ENCODE measurements around the gene SNX3.
"Not testable (repeated sequence)": the region's sequence is repeated elsewhere in the genome, so short reads cannot be mapped to it uniquely, and the experiment has no call there.

The SNX3 gene

GRCh38 chr6:108245095-108245494 is 15.7 kb downstream of the SNX3 start:
- not testable (repeated sequence) for H3K27ac ChIP-seq (ENCODE audit: low read depth, low read length); H3K4me3 ChIP-seq (ENCODE audit: low read depth in 1 of 2, low read length in 2 of 2); H3K36me3 ChIP-seq (ENCODE audit: control insufficient read depth in 1 of 2, insufficient read depth in 2 of 2, low read length in 2 of 2); H3K9ac ChIP-seq (ENCODE audit: low read depth in 1 of 2, low read length in 2 of 2); H3K9me3 ChIP-seq (ENCODE audit: control insufficient read depth in 1 of 2, low read length in 2 of 2); H3K4me1 ChIP-seq (ENCODE audit: control insufficient read depth in 1 of 2, insufficient read depth in 2 of 2, low read length in 2 of 2); H3K27me3 ChIP-seq (ENCODE audit: control insufficient read depth in 1 of 2, insufficient read depth in 2 of 2, low read length in 2 of 2)

- Histone ChIP-seq H3K9ac (ENCODE audit: low read depth in 1 of 2, low read length in 2 of 2) (no peak overlapping the region), H3K27me3 (ENCODE audit: control insufficient read depth in 1 of 2, insufficient read depth in 2 of 2, low read length in 2 of 2) (no peaks in the 10 kb centered on the region), H3K4me3 (ENCODE audit: low read depth in 1 of 2, low read length in 2 of 2) (no peak overlapping the region), H3K27ac (ENCODE audit: low read depth, low read length) (no peak overlapping the region), H3K4me1 (ENCODE audit: control insufficient read depth in 1 of 2, insufficient read depth in 2 of 2, low read length in 2 of 2) (no peaks in the 10 kb centered on the region), H3K9me3 (ENCODE audit: control insufficient read depth in 1 of 2, low read length in 2 of 2) (peaks cover 5% of the 10 kb centered on the region in 2 donors), H3K36me3 (ENCODE audit: control insufficient read depth in 1 of 2, insufficient read depth in 2 of 2, low read length in 2 of 2) (peaks cover 4 to 8% of the 10 kb centered on the region in 2 donors)
Observed at GRCh38 chr6:108243836-108244235, 17.0 kb downstream of the SNX3 start.

- H3K4me3 ChIP-seq (ENCODE audit: low read depth in 1 of 2, low read length in 2 of 2) = no peak overlapping the region
- peaks cover 4 to 8% of the 10 kb centered on the region in 2 donors for H3K36me3 ChIP-seq (ENCODE audit: control insufficient read depth in 1 of 2, insufficient read depth in 2 of 2, low read length in 2 of 2)
- no peak overlapping the region for H3K9ac ChIP-seq (ENCODE audit: low read depth in 1 of 2, low read length in 2 of 2)
- H3K9me3 ChIP-seq (ENCODE audit: control insufficient read depth in 1 of 2, low read length in 2 of 2) = peaks cover 5% of the 10 kb centered on the region in 2 donors
- H3K4me1 ChIP-seq (ENCODE audit: control insufficient read depth in 1 of 2, insufficient read depth in 2 of 2, low read length in 2 of 2) = no peaks in the 10 kb centered on the region
- no peaks in the 10 kb centered on the region for H3K27me3 ChIP-seq (ENCODE audit: control insufficient read depth in 1 of 2, insufficient read depth in 2 of 2, low read length in 2 of 2)
- no peak overlapping the region for H3K27ac ChIP-seq (ENCODE audit: low read depth, low read length)
Observed at GRCh38 chr6:108242721-108243120, 18.1 kb downstream of the SNX3 start.

- H3K4me3 ChIP-seq (ENCODE audit: low read depth in 1 of 2, low read length in 2 of 2) = no peak overlapping the region
- H3K27me3 ChIP-seq (ENCODE audit: control insufficient read depth in 1 of 2, insufficient read depth in 2 of 2, low read length in 2 of 2) = no peaks in the 10 kb centered on the region
- H3K36me3 ChIP-seq (ENCODE audit: control insufficient read depth in 1 of 2, insufficient read depth in 2 of 2, low read length in 2 of 2) = peaks cover 4 to 8% of the 10 kb centered on the region in 2 donors
- H3K9ac ChIP-seq (ENCODE audit: low read depth in 1 of 2, low read length in 2 of 2) = no peak overlapping the region
- no peaks in the 10 kb centered on the region for H3K4me1 ChIP-seq (ENCODE audit: control insufficient read depth in 1 of 2, insufficient read depth in 2 of 2, low read length in 2 of 2)
- no peak overlapping the region for H3K27ac ChIP-seq (ENCODE audit: low read depth, low read length)
- peaks cover 5% of the 10 kb centered on the region in 2 donors for H3K9me3 ChIP-seq (ENCODE audit: control insufficient read depth in 1 of 2, low read length in 2 of 2)
Observed at GRCh38 chr6:108242259-108242658, 18.6 kb downstream of the SNX3 start.

GRCh38 chr6:108238322-108238721 is 22.5 kb downstream of the SNX3 start:
- Histone ChIP-seq H3K9me3 (ENCODE audit: control insufficient read depth in 1 of 2, low read length in 2 of 2) (peaks cover 5% of the 10 kb centered on the region in 2 donors), H3K27ac (ENCODE audit: low read depth, low read length) (no peak overlapping the region), H3K4me3 (ENCODE audit: low read depth in 1 of 2, low read length in 2 of 2) (no peak overlapping the region)

GRCh38 chr6:108236791-108237190 is 24.0 kb downstream of the SNX3 start:
- peaks cover 0 to under 1% of the 10 kb centered on the region in 2 donors for H3K4me1 ChIP-seq (ENCODE audit: control insufficient read depth in 1 of 2, insufficient read depth in 2 of 2, low read length in 2 of 2)
- no peaks in the 10 kb centered on the region for H3K9me3 ChIP-seq (ENCODE audit: control insufficient read depth in 1 of 2, low read length in 2 of 2)
- peaks cover 0 to 3% of the 10 kb centered on the region in 2 donors for H3K36me3 ChIP-seq (ENCODE audit: control insufficient read depth in 1 of 2, insufficient read depth in 2 of 2, low read length in 2 of 2)
- H3K27me3 ChIP-seq (ENCODE audit: control insufficient read depth in 1 of 2, insufficient read depth in 2 of 2, low read length in 2 of 2) = no peaks in the 10 kb centered on the region
- no peak overlapping the region for H3K9ac ChIP-seq (ENCODE audit: low read depth in 1 of 2, low read length in 2 of 2)
- no peak overlapping the region for H3K27ac ChIP-seq (ENCODE audit: low read depth, low read length)
- H3K4me3 ChIP-seq (ENCODE audit: low read depth in 1 of 2, low read length in 2 of 2) = no peak overlapping the region

More at GRCh38 chr6:108238322-108238721, 22.5 kb downstream of the SNX3 start:
- Histone ChIP-seq H3K36me3 (ENCODE audit: control insufficient read depth in 1 of 2, insufficient read depth in 2 of 2, low read length in 2 of 2) (peaks cover 6 to 7% of the 10 kb centered on the region in 2 donors), H3K4me1 (ENCODE audit: control insufficient read depth in 1 of 2, insufficient read depth in 2 of 2, low read length in 2 of 2) (no peaks in the 10 kb centered on the region), H3K9ac (ENCODE audit: low read depth in 1 of 2, low read length in 2 of 2) (no peak overlapping the region), H3K27me3 (ENCODE audit: control insufficient read depth in 1 of 2, insufficient read depth in 2 of 2, low read length in 2 of 2) (no peaks in the 10 kb centered on the region)

- H3K9me3 ChIP-seq (ENCODE audit: control insufficient read depth in 1 of 2, low read length in 2 of 2) = no peaks in the 10 kb centered on the region
- no peaks in the 10 kb centered on the region for H3K27me3 ChIP-seq (ENCODE audit: control insufficient read depth in 1 of 2, insufficient read depth in 2 of 2, low read length in 2 of 2)
- H3K9ac ChIP-seq (ENCODE audit: low read depth in 1 of 2, low read length in 2 of 2) = no peak overlapping the region
- H3K4me1 ChIP-seq (ENCODE audit: control insufficient read depth in 1 of 2, insufficient read depth in 2 of 2, low read length in 2 of 2) = peaks cover 0 to 6% of the 10 kb centered on the region in 2 donors
- H3K36me3 ChIP-seq (ENCODE audit: control insufficient read depth in 1 of 2, insufficient read depth in 2 of 2, low read length in 2 of 2) = peaks cover 0 to 3% of the 10 kb centered on the region in 2 donors
- H3K27ac ChIP-seq (ENCODE audit: low read depth, low read length) = no peak overlapping the region
- H3K4me3 ChIP-seq (ENCODE audit: low read depth in 1 of 2, low read length in 2 of 2) = no peak overlapping the region
Observed at GRCh38 chr6:108235127-108235526, 25.7 kb downstream of the SNX3 start.

GRCh38 chr6:108228416-108228815 is 32.4 kb downstream of the SNX3 start:
- Histone ChIP-seq H3K27me3 (ENCODE audit: control insufficient read depth in 1 of 2, insufficient read depth in 2 of 2, low read length in 2 of 2) (no peaks in the 10 kb centered on the region), H3K9ac (ENCODE audit: low read depth in 1 of 2, low read length in 2 of 2) (no peak overlapping the region), H3K4me3 (ENCODE audit: low read depth in 1 of 2, low read length in 2 of 2) (no peak overlapping the region), H3K27ac (ENCODE audit: low read depth, low read length) (no peak overlapping the region), H3K36me3 (ENCODE audit: control insufficient read depth in 1 of 2, insufficient read depth in 2 of 2, low read length in 2 of 2) (no peaks in the 10 kb centered on the region), H3K9me3 (ENCODE audit: control insufficient read depth in 1 of 2, low read length in 2 of 2) (no peaks in the 10 kb centered on the region), H3K4me1 (ENCODE audit: control insufficient read depth in 1 of 2, insufficient read depth in 2 of 2, low read length in 2 of 2) (peaks cover 0 to 17% of the 10 kb centered on the region in 2 donors)

- no peak overlapping the region for H3K27ac ChIP-seq (ENCODE audit: low read depth, low read length)
- no peak overlapping the region for H3K4me3 ChIP-seq (ENCODE audit: low read depth in 1 of 2, low read length in 2 of 2)
- H3K4me1 ChIP-seq (ENCODE audit: control insufficient read depth in 1 of 2, insufficient read depth in 2 of 2, low read length in 2 of 2) = peaks cover 0 to 17% of the 10 kb centered on the region in 2 donors
- H3K9ac ChIP-seq (ENCODE audit: low read depth in 1 of 2, low read length in 2 of 2) = no peak overlapping the region
- peaks cover 0 to 2% of the 10 kb centered on the region in 2 donors for H3K36me3 ChIP-seq (ENCODE audit: control insufficient read depth in 1 of 2, insufficient read depth in 2 of 2, low read length in 2 of 2)
- no peaks in the 10 kb centered on the region for H3K9me3 ChIP-seq (ENCODE audit: control insufficient read depth in 1 of 2, low read length in 2 of 2)
- no peaks in the 10 kb centered on the region for H3K27me3 ChIP-seq (ENCODE audit: control insufficient read depth in 1 of 2, insufficient read depth in 2 of 2, low read length in 2 of 2)
Observed at GRCh38 chr6:108227290-108227689, 33.5 kb downstream of the SNX3 start.

- H3K4me1 ChIP-seq (ENCODE audit: control insufficient read depth in 1 of 2, insufficient read depth in 2 of 2, low read length in 2 of 2) = peaks cover 0 to 8% of the 10 kb centered on the region in 2 donors
- H3K27me3 ChIP-seq (ENCODE audit: control insufficient read depth in 1 of 2, insufficient read depth in 2 of 2, low read length in 2 of 2) = no peaks in the 10 kb centered on the region
- H3K27ac ChIP-seq (ENCODE audit: low read depth, low read length) = no peak overlapping the region
- peaks cover 0 to 17% of the 10 kb centered on the region in 2 donors for H3K36me3 ChIP-seq (ENCODE audit: control insufficient read depth in 1 of 2, insufficient read depth in 2 of 2, low read length in 2 of 2)
- no peaks in the 10 kb centered on the region for H3K9me3 ChIP-seq (ENCODE audit: control insufficient read depth in 1 of 2, low read length in 2 of 2)
- H3K9ac ChIP-seq (ENCODE audit: low read depth in 1 of 2, low read length in 2 of 2) = no peak overlapping the region
- no peak overlapping the region for H3K4me3 ChIP-seq (ENCODE audit: low read depth in 1 of 2, low read length in 2 of 2)
Observed at GRCh38 chr6:108222504-108222903, 38.3 kb downstream of the SNX3 start.

- H3K9ac ChIP-seq (ENCODE audit: low read depth in 1 of 2, low read length in 2 of 2) = no peak overlapping the region
- H3K36me3 ChIP-seq (ENCODE audit: control insufficient read depth in 1 of 2, insufficient read depth in 2 of 2, low read length in 2 of 2) = peaks cover 0 to 17% of the 10 kb centered on the region in 2 donors
- no peaks in the 10 kb centered on the region for H3K9me3 ChIP-seq (ENCODE audit: control insufficient read depth in 1 of 2, low read length in 2 of 2)
- no peak overlapping the region for H3K4me3 ChIP-seq (ENCODE audit: low read depth in 1 of 2, low read length in 2 of 2)
- H3K4me1 ChIP-seq (ENCODE audit: control insufficient read depth in 1 of 2, insufficient read depth in 2 of 2, low read length in 2 of 2) = peaks cover 0 to 4% of the 10 kb centered on the region in 2 donors
- no peaks in the 10 kb centered on the region for H3K27me3 ChIP-seq (ENCODE audit: control insufficient read depth in 1 of 2, insufficient read depth in 2 of 2, low read length in 2 of 2)
- no peak overlapping the region for H3K27ac ChIP-seq (ENCODE audit: low read depth, low read length)
Observed at GRCh38 chr6:108222064-108222463, 38.8 kb downstream of the SNX3 start.
